Right renal pelvis (tissue), 4 donors: ENCODE data around the gene SERPINA5. TPM values are rescaled to one million over a fixed set of nuclear protein-coding genes. Genes with fewer than 3 reads are reported as not detected.
"Not testable (repeated sequence)": the region's sequence is repeated elsewhere in the genome, so short reads cannot be mapped to it uniquely, and the experiment has no call there.

Experiments
- DNase-seq, 4 donors: peaks; one replicate each; pipeline ENCODE4 v3.0.0-alpha.2; 2013; ENCODE audit warnings: low read depth in 4 of 4, low spot score in 3 of 4, missing footprints in 1 of 4
- polyA plus RNA-seq, 4 donors: library from polyadenylated mRNA; unstranded; fragments of 120-200 nt; gene quantifications; one replicate each; pipeline ENCODE4 v1.2.1, GENCODE V29; 2013; ENCODE audit not compliant: insufficient read length in 4 of 4

SERPINA5 gene
- polyA plus RNA-seq, 4 donors, result 9.6 to 15.3 (median 12.3) TPM

DNA sequence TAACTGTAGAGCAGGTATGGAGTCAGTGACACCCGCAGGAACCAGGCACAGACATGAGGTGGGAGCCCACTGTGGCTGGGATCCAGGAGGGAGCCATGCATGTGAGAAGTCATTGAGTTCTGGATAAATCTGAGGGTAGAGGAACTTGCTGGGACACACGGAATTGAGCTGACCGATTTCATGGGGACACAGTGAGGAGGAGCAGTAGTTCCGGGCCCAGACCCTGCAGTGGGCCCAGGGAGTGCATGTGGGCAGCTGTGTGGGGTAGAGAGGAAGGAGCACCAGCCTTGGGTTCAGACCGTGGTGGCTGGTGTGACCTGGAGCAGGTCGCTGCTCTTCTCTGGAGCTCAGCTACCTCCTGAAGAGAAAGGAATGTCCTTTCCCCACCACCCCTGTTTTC is 39.4 kb downstream of the SERPINA5 start:
- DNase-seq, result no peak

DNA sequence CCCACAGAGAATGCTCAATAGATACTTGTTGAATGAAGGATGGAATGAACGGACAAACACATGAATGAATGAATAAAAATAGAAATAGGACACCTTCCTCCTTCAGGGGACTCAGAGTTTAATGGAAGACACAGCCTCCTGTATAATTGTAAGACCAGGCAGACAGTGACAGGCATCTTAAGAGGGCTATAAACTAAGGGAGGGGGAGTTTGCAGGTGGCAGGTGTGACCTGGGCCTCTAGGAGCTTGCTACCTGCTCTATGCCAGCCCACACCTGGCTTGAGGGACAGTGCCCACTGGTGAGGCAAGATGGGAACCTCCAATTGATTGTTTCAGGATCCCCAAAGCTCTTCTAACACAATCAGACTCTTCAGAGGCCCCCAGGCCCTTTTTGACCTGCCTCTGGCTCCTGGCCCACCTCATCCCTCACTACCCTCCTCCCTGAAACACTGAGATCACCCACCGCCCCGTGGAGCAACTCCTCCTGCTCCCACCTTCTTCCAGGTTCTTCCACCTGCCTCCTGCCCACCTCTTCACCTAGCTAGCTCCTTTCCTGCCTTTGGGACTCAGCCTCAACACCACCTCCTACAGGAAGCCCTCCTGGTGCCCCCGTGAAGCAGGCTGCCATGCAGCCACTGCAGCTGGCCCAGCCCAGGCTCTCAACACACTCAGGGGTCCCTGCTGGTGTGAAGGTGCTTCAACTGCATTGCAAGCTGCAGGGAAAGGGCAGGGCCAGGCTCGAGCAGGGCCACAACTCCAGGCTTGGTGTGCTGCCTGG is 40.3 kb downstream of the SERPINA5 start:
- no peak for DNase-seq

DNA sequence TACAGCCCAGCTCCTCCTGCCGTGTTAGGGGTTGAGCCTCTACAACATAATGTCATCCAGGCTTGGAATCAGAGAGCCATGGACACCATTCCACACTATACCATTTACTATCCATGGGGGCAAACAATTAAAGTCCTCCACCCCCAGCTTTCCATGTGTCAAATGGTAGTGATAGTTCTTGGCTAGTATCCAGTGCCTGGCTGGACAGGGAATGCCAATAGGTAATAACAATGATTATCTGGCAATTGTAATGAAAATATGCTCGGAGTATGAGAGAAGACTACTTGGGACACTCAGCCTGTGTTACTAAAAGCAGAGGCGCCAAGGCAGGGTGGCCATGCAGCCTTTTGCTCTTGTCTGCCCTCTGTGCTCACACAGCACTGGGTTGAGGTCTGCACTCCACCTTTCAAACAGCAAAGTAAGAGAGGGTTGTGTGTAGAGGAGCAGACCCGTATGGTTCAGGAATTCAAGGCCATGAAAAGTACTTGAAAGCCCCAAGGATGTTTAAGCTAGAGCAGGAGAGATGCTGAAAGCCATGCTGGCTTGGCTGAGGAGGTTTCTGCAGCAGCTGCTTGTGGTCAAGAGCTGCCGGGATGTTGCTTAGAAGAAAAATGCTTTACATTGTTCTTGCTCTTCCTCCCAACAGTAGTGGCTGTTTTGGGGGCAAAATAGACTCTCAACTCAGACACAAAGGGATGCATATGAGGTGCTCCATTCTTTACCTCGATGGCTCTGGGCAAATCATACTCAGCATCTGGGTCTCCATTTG is 41.6 kb downstream of the SERPINA5 start:
- DNase-seq, result no peak

DNA sequence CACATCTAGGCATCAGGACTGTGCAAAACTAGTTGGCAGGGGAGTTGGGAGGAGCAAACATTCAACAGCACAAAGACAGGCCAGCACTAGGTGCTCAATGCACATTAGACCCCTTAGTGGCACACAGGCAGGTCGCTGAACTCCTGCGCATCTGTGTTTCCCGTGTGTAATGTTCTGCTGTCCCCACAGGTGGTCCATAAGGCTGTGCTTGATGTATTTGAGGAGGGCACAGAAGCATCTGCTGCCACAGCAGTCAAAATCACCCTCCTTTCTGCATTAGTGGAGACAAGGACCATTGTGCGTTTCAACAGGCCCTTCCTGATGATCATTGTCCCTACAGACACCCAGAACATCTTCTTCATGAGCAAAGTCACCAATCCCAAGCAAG is 42.2 kb downstream of the SERPINA5 start:
- no peak for DNase-seq

DNA sequence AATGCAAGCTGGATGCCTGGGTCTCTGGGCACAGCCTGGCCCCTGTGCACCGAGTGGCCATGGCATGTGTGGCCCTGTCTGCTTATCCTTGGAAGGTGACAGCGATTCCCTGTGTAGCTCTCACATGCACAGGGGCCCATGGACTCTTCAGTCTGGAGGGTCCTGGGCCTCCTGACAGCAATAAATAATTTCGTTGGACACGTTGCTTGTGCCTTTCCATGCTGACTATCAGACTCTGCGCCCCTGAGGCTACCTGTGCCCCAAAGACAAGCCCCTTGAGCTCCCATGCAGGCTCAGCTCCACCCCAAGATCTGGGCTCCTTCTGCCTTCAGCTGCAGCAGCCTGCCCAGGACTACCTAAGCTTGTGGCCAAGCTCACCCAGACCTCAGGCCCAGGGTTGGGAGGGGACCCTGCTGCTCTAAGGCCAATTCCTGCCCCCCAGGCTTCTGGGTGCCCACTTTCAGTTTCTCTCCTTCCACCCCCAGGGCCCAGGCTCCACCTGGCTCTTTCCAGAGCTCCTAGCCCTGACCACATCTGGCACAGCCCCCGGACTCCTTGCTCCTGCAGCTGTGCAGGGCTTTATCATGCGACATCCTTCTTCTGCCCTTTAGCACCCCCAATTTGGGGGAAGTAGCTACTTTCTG is 42.8 kb downstream of the SERPINA5 start:
- DNase-seq, result no peak

DNA sequence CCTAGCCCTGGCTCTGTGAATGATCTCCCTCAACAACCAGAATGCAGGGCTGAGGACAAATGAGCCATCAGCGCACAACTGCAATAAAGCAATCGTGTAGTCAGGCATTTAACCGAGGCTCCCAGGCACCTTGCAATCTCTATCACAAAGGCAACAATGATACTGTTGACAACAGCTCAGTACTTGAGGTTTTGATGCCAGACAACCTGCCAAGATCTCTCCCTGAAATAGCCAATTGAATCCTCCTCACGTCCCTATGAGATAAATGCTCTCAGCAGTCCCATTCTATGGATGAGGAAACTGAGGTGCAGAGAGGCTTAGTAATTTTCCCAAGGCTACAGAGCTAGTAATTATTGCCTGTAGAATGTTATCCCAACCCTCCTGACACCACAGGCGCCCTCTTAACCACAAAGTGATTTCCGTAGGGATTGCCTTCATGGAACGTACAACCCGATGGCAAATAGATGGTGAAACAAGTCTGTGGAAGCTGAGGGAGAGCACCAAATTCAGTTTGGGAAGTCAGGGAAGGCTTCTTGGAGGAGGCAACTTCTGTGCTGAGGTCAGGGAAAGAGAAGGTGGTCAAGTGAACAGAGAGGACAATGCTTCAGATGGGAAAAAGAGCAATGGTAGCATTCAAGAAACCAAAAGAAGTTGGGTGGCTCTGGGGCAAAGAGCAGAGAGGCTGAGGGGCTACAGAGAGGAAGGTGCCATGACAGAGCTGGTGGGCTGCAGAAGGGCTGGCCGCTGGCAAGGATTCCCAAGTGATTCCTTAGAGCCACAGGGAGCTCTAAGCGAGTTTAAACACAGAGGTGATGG is 43.5 kb downstream of the SERPINA5 start:
- DNase-seq, result no peak

DNA sequence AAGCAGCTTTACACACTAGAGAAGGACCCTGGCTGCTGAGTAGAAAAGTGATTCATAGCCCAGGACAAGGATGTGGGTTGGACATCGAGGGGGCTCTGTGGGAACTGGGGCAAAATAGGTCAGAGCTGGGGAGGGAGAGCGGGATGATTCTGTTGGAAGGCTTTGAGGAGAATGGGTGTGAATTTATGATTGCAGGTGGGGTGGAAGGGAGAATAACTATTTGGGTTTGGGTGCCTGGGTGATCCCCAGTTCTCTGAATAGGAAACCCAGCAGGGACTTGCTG is 44.1 kb downstream of the SERPINA5 start:
- DNase-seq, result no peak

DNA sequence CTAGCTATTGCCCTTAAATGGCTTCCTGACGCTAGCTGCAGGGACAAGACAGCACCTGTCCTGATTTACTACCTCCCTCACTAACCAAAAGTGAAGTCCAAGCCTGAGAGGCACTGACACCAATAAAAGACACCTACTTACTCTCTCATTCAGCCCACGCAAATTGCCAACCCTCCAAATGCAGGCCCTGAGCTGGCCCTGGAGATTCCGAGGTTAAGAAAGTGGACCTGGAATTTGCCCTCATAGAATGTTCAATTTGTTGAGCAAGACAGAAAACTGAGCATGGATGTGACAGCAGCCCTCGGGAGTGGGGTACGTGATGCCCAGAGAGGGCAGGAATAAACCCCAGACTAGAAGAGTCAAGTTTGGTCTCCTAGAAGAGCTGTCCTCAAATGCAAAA is 47.4 kb downstream of the SERPINA5 start:
- no peak for DNase-seq

DNA sequence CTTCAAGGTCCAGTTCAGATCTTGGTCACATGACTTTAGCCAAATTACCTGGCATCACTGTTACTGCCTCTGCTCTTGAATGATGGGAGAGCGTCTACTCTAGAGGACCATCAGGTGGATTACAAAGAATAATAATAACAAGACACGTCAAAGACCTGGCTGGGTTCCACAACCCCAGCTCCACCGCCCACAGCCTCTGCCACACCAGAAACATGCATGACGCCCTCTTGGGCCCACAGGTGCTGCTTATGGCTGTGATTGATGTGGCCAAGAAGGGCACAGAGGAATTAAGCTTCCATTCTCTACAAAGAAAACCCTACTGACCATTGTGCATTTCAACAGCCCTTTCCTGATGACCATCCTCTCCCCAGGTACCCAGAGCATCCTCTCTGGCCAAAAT is 49.2 kb downstream of the SERPINA5 start:
- DNase-seq, result no peak

DNA sequence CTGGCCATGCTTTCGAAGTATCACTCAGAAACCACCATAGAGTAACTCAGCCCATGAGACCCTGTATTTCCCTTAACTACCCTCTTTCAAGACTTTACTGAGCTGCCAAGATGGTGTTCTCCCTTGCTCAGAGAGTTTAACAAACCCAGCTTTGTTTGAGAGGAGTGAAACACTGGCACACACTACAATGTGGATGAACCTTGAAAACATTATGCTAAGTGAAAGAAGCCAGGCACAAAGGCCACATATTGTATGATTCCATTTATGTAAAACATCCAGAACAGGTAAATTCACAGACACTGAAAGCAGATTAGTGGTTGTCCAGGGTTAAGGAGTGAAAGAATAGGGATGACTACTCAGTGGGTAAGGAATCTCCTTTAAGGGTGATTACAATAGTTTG is 49.8 kb downstream of the SERPINA5 start:
- no peak for DNase-seq

DNA sequence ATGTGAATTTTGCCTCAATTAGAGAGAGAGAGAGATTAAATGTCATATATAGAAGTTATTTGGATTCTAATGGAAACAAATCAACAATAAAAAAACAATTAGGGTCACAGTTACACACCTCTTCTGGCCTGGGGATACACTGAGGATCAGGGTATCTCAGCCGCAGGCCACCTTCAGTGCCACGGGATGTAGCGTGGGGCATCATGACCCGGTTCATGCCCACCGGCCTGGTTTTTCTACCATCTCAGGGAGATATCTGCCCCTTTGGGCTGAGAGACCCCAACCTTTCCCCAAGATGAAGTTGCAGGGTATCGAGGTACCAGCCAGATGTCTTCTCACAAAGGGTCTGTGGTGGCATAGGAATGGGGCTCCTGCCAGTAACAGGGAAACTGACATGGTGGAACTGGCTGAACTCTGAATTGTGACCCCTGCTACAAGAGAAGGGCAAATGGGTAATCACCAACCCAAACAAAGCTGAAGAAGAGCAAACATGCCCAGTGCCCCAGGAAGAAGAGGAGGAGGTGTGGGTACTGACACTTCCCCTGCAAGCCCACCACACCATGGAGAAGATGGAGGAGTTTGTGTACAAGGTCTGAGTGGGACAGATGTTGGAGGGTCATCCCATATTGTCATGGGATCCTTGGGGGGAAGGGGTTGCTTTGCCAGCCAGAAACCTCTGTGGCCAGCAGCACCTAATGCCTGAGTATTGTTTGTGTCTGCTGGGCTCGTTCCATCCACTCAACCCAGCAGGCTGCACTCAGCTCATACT is 50.5 kb downstream of the SERPINA5 start:
- no peak for DNase-seq

DNA sequence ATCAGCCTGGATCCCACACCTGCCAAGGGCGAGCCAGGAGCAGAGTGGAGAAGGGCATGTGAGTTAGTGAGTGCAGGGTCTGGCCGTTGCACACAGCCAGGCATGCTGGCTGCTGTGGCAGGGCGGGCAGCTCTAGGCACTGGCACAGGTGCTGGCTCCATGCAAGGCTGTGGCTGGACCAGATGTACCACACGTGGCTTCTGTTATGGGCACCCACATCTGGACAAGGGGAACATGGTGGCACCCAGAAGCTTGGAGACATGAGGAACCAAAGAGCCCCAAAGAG is 51.0 kb downstream of the SERPINA5 start:
- DNase-seq, result no peak

DNA sequence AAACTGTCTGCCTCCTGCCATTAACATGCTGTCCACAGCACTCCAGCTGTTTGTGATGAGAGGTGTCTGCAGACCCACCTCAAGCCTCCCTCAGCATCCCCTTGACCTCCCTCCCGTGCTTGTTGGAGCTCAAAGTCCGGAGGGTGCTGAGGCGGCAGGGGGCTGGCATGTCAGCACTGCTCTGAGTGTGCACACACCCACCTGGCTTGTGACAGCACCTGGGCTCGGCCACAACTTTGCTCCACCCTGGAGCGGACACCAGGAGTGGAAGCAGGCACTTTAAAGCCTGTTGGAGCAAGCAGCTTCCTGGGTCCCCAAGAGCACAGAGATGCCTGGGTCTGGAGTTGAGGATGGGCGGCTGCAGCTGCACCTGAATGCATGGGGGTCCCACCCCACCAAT is 51.9 kb downstream of the SERPINA5 start:
- no peak for DNase-seq

DNA sequence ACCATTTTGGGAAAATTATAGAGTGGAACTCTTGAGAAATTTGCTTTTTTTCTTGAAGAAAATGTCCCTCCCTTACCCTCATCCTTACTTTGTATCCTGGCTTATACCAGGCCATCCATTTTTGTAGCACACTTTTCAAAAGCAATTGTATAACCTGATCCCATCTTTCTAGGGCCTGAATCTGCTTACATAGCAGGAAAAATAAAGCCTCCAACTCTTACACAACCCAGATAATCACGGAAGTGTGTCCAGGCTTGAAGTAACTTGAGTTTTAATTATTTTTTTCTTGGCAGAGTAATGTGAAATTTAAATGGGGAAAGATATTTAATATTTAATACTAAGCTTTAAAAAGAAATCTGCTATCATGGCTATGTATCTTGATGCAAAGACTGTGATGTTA is 53.9 kb downstream of the SERPINA5 start:
- DNase-seq, result no peak

DNA sequence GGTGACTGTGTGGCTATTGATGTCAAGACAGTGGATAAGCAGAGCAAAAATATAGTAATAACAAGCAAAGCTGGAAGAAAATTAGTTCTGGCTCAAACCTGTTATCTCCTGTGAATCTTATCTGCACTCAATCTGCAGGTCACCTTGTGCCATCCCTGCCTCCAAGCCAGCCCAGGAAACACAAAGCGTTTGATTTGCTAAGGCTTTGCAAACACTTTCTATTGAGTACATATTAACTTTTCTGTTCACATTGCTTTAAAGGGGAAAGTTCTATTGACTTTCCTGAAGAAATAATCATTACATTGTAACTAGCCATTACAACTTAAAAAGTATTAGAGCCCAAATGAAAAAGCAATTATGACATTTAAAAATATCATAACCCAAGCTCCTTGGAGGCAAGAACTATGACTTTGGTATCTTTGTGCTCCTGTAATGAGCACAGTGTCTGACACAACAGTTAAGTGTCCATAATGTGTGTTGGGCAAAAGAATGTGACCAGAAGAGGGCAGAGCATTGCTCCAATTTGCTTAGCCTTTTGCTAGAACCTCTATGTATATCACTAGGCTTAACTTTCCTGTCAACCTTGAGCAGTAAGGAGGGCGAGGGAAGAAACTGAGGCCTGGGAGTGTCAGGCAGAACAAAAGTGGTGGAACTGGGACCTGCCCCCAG is 55.7 kb downstream of the SERPINA5 start:
- no peak for DNase-seq

DNA sequence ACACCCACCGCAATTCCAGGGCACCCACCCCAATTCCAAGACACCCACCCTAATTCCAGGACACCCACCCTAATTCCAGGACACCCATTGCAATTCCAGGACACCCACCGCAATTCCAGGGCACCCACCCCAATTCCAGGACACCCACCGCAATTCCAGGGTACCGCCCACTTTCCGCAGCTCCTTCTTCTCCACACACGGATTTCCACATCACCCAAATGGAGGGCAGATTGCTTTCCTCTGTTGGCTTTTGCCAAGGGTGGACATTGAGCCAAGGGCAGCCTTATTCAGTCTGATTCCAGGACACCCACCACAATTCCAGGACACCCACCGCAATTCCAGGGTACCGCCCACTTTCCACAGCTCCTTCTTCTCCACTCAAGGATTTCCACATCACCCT is 56.6 kb downstream of the SERPINA5 start:
- DNase-seq, result not testable (repeated sequence)

DNA sequence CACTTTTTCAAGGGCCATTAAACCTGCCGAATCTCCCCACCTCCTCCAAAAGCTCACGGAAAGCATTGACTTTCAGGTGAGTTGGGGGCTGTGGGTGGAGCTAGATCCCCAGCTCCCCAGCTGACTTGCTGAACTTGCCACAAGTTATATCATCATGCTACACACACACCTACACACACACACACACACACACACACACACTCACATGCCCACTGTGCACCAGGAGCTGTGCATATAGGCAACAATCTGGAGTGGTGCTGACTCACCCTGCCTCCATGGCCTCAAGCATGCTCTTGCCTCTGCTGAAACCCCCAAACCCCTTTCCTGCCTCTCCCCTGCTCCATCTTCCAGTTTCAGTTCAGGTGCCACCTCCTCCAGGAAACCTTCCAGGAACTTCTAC is 57.1 kb downstream of the SERPINA5 start:
- DNase-seq, result peak in 1 of 4 donors; percentile 6

DNA sequence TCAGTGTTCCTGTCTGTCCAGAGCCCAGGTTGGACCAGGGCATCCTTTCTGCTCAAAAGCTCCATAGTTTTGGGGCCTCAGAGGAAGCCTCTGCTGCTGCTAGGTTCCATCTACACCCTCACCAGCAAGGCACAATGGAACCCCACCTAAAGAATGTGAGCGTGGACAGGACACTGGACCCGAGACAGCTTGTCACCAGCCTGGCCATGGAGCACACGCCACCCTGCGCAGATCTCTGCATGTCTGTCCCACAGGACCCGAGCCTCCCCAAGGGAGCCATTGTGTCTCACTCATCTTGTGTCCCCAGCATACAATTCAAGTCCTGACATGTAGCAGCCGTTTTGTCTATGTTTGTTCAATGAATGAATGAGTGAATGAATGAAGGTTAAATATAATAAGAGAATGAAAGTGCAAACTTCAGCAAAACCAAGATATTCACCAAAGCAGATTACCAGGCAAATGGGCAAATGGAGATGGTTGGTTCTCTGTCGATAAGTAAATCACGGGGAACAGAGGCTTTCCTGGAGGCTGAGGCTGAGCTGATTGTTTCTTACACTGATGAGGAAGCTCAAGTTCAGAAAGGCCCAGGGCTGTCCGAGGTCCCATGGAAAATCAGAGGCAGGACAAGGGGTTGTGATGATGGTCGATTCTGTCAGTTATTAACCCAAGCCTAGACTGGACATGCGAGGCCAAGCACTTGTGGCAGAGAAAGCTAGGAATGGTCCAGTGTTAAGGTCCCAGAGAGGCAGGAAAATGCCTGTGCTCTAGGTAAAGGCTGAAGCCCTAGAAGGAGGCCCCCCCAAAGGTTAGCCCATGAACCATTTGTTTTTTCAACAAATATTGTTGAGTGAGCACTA is 58.0 kb downstream of the SERPINA5 start:
- DNase-seq, result no peak
